LNCaP clone FGC (cell line): Measurements from ENCODE around the gene TRIM29.

ENCODE experiments used
- DNase-seq: peaks from one replicate; pipeline ENCODE4 v3.0.0-alpha.2; 2011; ENCODE audit warnings: low read depth
- H3K4me3 ChIP-seq: 2 replicates; pipeline ENCODE4 v1.5.1; 2011; ENCODE audit warnings: mild to moderate bottlenecking, low read depth, low read length, control low read depth
- CTCF ChIP-seq: IDR thresholded peaks from 2 replicates; pipeline ENCODE4 v1.5.1; 2012; ENCODE audit warnings: mild to moderate bottlenecking; ENCODE audit not compliant: control insufficient read depth, insufficient read depth; ENCODE audit errors: extremely low read depth

The TRIM29 gene

DNA sequence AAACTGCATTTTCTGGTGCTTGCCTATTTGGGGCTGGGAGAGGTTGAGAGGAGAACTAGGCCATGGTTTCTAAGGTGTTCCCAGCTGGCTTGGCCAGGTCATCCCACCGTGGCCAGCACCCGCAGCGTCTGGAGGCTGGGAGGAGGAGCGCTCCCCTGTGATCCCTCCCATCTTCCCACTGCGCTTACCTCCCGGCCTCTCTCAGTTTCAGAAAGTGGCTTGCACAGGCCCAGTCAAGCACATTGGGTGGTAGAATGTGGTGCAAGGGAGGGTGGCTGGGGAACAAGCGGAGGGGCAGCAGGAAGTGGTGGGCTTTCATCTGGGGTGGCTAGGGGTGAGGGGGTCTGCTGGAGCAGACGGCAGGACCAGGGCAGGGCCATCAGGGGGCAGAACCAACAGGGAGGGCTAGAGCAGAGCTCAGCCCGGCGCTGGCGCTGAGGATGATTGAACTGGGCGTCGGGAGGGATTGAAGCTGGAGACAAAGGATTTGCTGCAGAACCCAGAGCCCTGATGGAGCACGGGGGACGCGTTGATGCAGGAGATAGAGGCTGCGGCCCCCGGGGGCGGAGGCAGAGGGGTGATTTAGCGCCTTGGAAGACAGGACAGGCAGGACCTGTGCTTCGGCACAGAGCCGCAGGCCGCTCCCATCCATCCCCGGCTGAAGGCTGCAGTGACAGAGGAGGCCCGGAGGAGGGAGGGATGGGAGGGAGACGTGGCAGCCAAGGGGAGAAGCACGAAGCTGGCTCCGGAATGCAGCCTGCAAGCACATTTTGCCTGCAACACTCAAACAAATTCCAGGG is 76.0 kb downstream of the TRIM29 start:
- H3K4me3 ChIP-seq, result no peak overlapping the region
- no peak for TF ChIP-seq CTCF
- no peak for DNase-seq
